Stomach (tissue), 9 donors: ENCODE measurements around the gene ARHGAP33. TPM values are rescaled to one million over a fixed set of nuclear protein-coding genes. Genes with fewer than 3 reads are reported as not detected.
A peak's percentile ranks its signal among the peaks of the same experiment; 100 is the strongest.

Experiments
- DNase-seq, 2 donors: peaks; one replicate each; pipeline versions ENCODE4 v3.0.0 to v3.0.0-alpha.2; 2013 to 2019
- H3K27ac ChIP-seq, 5 donors: fragments of 200-600 bp in 4 of 5; sonication (generic) in 4 of 5; one replicate each; pipeline ENCODE4 v1.5.1; 2013 to 2019; ENCODE audit warnings: mild to moderate bottlenecking in 1 of 5, moderate library complexity in 1 of 5
- H3K27me3 ChIP-seq, 3 donors: fragments of 200-600 bp; sonication (generic); one replicate each; pipeline ENCODE4 v1.5.1; 2017 to 2019; ENCODE audit warnings: mixed run types in 1 of 3
- H3K36me3 ChIP-seq, 4 donors: fragments of 200-600 bp; sonication (generic); 1 replicate in 3 of 4; 2 replicates in 1 of 4; pipeline ENCODE4 v1.5.1; 2016 to 2019
- H3K4me1 ChIP-seq, 4 donors: fragments of 200-600 bp; sonication (generic); one replicate each; pipeline ENCODE4 v1.5.1; 2016 to 2019
- H3K4me3 ChIP-seq, 4 donors: fragments of 200-600 bp; sonication (generic) in 3 of 4; one replicate each; pipeline ENCODE4 v1.5.1; 2016 to 2019; ENCODE audit warnings: mild to moderate bottlenecking in 1 of 4
- H3K9me3 ChIP-seq, 4 donors: fragments of 200-600 bp; sonication (generic); one replicate each; pipeline ENCODE4 v1.5.1; 2016 to 2019
- EP300 ChIP-seq: sonication (generic); formaldehyde crosslinking; IDR thresholded peaks from one replicate; pipeline ENCODE4 v1.6.1; 2017; ENCODE audit warnings: antibody characterized with exemption
- POLR2A ChIP-seq, 4 donors: fragments of 450-650 bp; IDR thresholded peaks; one replicate each; pipeline ENCODE4 v1.6.1; 2016; ENCODE audit warnings: antibody characterized with exemption in 4 of 4, control low read depth in 2 of 4, mild to moderate bottlenecking in 1 of 4, moderate library complexity in 1 of 4
- POLR2AphosphoS5 ChIP-seq, 3 donors: sonication (generic); formaldehyde crosslinking; IDR thresholded peaks; one replicate each; pipeline ENCODE4 v1.6.1; 2016; ENCODE audit warnings: antibody characterized with exemption in 3 of 3
- WGBS, 5 donors: extraction: QIAGEN DNeasy Blood & Tissue Kit in 3 of 5; methylation state at CpG; one replicate each; pipeline versions ENCODE4 v1.1.5 to v1.1.7; 2013 to 2018; 5-methylcytosine and 5-hydroxymethylcytosine counted together
- intact Hi-C: fragments of 100-400 bp; cut with DNase I; formaldehyde crosslinking; loops from one replicate; pipeline ENCODE4 v1.15.1; 2023; ENCODE audit warnings: low total_unique reads
- polyA plus RNA-seq, 3 donors: library from polyadenylated mRNA; stranded (reverse); fragments of 200-250 nt; gene quantifications; one replicate each; pipeline ENCODE4 v1.2.3, GENCODE V29; 2013
- total RNA-seq, 5 donors: library from RNA; depleted of rRNA; stranded (reverse); fragments of >200 nt; gene quantifications; one replicate each; pipeline versions ENCODE4 v1.1.0 to v1.2.3, GENCODE V29; 2014 to 2016
- TF ChIP-seq, protein P1 (sequence below), 7 experiments: fragments of 450-650 bp in 4 of 7; fragments of 200-600 bp in 3 of 7; sonication (generic) in 3 of 7; IDR thresholded peaks; one replicate each; pipeline ENCODE4 v1.5.1; 2016 to 2019; ENCODE audit warnings: antibody characterized with exemption in 7 of 7, control low read depth in 2 of 7, mild to moderate bottlenecking in 1 of 7
- donor health status: healthy with polysubstance abuse.
- donor health status: Bipolar disorder and iron deficiency.
- donor health status: healthy.

The ARHGAP33 gene
- total and polyA plus RNA-seq, 8 donors: 1.4 to 73.6 (median 12.2) TPM

DNA sequence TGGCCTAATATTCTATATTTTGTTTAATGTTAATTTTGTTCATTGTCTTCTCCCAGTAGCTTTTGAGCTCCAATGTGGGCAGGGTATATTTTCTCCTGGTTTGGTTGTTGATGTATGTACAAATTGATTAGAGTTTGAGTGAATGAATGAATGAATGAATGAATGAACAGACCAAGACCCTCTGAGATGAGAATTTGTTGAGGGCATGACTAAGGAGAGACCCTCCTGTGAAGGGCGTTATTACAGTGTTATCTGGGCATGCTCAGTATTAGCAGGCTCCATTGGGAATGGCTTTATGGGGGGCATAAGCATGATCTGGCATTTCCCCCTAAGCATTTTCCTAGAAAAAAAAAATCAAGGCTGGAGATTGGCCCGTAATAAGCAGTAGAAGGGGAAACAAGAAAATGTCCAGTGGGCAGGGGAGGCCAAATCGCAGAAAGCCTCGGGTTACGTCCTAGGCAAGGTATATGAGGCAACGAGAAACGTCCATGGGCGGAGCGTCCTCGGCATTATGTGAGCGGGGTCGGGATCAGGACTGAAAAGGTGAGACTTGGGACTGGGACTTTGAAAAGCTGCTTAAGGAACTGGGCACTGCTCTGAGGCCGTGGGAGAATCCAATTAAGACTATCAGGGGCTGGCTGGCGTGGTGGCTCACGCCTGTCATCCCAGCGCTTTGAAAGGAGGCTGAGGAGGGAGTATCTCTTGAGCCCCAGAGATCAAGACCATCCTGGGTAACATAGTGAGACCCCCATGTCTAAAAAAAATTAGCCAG lies 904 bp upstream of the ARHGAP33 start:
- WGBS, 5 donors: 25 to 55% (median 41%) methylated on average over 16 of the region's 16 CpGs
- Histone ChIP-seq H3K4me3 (peak overlapping the region; percentile 83 to 99 (median 94)), H3K4me1 (peaks cover 7 to 25% (median 21%) of the 10 kb centered on the region in 4 donors), H3K27me3 (no peaks in the 10 kb centered on the region), H3K36me3 (peaks cover 0 to 14% (median 12%) of the 10 kb centered on the region in 4 donors), H3K9me3 (no peaks in the 10 kb centered on the region), H3K27ac (no peak overlapping the region)
- TF ChIP-seq, protein P1, sequence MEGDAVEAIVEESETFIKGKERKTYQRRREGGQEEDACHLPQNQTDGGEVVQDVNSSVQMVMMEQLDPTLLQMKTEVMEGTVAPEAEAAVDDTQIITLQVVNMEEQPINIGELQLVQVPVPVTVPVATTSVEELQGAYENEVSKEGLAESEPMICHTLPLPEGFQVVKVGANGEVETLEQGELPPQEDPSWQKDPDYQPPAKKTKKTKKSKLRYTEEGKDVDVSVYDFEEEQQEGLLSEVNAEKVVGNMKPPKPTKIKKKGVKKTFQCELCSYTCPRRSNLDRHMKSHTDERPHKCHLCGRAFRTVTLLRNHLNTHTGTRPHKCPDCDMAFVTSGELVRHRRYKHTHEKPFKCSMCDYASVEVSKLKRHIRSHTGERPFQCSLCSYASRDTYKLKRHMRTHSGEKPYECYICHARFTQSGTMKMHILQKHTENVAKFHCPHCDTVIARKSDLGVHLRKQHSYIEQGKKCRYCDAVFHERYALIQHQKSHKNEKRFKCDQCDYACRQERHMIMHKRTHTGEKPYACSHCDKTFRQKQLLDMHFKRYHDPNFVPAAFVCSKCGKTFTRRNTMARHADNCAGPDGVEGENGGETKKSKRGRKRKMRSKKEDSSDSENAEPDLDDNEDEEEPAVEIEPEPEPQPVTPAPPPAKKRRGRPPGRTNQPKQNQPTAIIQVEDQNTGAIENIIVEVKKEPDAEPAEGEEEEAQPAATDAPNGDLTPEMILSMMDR (IDR thresholded peaks at IDR 0.05): no peak
- no peak for TF ChIP-seq EP300
- no peak for TF ChIP-seq POLR2A (IDR thresholded peaks at IDR 0.05)
- TF ChIP-seq POLR2AphosphoS5 (IDR thresholded peaks at IDR 0.05): no peak
- intact Hi-C loops: no loop called here
- no peak for DNase-seq

DNA sequence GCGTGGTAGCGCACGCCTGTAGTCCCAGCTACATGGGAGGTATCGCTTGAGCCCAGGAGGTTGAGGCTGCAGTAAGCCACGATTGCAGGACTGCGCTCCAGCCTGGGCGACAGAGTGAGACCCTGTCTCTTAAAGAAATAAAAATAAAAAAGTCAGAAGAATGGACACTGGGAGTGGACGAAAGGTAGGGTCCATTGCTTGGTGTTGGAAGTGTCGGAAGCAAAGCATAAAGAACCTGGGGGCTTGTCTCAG lies 392 bp upstream of the ARHGAP33 start:
- no peak for DNase-seq
- Histone ChIP-seq H3K4me1 (peaks cover 7 to 25% (median 21%) of the 10 kb centered on the region in 4 donors), H3K36me3 (peaks cover 0 to 19% (median 17%) of the 10 kb centered on the region in 4 donors), H3K27ac (no peak overlapping the region), H3K4me3 (peak overlapping the region; percentile 83 to 99 (median 94)), H3K9me3 (no peaks in the 10 kb centered on the region), H3K27me3 (no peaks in the 10 kb centered on the region)
- TF ChIP-seq, protein P1 (IDR thresholded peaks at IDR 0.05): no peak
- TF ChIP-seq EP300: no peak
- no peak for TF ChIP-seq POLR2A (IDR thresholded peaks at IDR 0.05)
- TF ChIP-seq POLR2AphosphoS5 (IDR thresholded peaks at IDR 0.05): no peak
- intact Hi-C loops: no loop called here
- WGBS, 5 donors: 9 to 40% (median 26%) methylated on average over 9 of the region's 9 CpGs

DNA sequence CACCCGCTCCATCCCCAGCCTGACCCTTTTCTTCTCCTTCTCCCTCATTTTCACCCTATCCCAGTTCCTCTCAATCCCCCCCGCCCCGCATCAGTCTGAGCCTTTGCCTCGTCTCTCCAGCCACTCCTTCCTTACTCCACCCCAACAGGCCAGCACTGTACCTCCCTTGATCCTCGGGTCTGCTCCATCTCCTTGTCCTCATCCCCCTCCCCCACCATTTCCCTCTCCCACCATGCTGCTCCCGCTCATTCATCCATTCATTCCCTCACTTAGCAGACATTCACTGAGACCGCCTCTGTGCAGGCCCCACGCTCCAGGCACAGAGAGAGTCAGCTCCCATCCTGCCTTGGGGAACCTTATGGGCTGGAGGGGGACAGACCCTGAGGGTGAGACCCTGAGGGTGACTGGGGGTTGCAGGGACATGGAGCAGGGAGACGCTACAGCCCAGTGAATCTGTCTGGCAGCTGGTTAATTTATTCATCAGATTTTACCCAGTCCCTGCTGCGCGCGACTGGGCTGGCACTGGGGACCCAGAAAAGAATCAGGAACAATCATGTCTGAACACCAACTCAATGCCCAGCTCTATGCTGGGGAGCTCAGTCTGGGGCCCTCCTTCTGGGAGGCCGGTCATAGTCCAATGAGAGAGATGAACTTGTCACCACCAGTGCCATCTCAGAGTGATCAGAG lies 881 bp downstream of the ARHGAP33 start:
- H3K4me3 ChIP-seq: peak overlapping the region; percentile 83 to 99 (median 94)
- H3K36me3 ChIP-seq: peaks cover 0 to 32% (median 29%) of the 10 kb centered on the region in 4 donors
- intact Hi-C loops: no loop called here
- no peak for DNase-seq
- TF ChIP-seq EP300: no peak
- TF ChIP-seq, protein P1 (IDR thresholded peaks at IDR 0.05): no peak
- peak overlapping the region in 1 of 5 donors; percentile 77 for H3K27ac ChIP-seq
- no peaks in the 10 kb centered on the region for H3K9me3 ChIP-seq
- H3K27me3 ChIP-seq: no peaks in the 10 kb centered on the region
- 44 to 69% (median 62%) methylated on average over 11 to 13 of the region's 13 CpGs for WGBS, 5 donors
- H3K4me1 ChIP-seq: peaks cover 7 to 25% (median 21%) of the 10 kb centered on the region in 4 donors

DNA sequence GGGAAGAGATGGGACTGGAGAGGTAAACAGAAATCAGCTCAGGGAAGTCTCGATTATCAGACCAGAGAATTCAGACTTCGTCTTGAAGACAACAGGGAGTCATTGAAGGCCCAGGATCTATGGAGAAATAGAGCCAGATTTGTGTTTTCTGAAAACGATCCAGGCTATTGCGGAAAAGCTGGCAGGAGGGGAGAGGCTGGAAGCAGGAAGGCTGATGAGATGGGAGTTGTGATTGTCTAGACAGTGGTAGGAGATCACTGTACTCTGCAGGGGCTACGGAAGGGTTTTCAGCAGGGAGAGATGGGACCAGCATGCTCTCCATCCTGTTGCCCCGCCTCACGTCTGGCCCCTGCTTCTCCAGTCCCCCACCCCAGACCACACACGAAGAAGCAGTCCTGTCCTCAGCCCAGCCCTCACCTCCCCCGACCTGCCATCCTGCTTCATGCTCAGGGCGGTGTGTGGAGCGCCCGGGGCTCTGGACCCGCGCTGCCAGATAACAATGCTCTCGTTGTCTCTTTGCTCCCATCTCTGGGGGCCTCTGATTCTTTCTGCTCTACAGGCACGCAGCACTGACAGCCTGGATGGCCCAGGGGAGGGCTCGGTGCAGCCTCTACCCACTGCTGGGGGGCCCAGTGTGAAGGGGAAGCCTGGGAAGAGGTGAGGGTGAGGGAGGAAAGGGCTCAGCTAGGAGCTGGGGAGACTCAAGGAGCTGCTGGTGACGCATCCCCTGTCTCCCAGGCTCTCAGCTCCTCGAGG lies 1.9 kb downstream of the ARHGAP33 start:
- intact Hi-C loops: no loop called here
- Histone ChIP-seq H3K4me3 (no peak overlapping the region), H3K27ac (no peak overlapping the region), H3K9me3 (no peaks in the 10 kb centered on the region), H3K27me3 (no peaks in the 10 kb centered on the region), H3K4me1 (peaks cover 7 to 25% (median 21%) of the 10 kb centered on the region in 4 donors), H3K36me3 (peaks cover 0 to 42% (median 39%) of the 10 kb centered on the region in 4 donors)
- no peak for TF ChIP-seq POLR2AphosphoS5 (IDR thresholded peaks at IDR 0.05)
- TF ChIP-seq POLR2A (IDR thresholded peaks at IDR 0.05): no peak
- TF ChIP-seq, protein P1 (IDR thresholded peaks at IDR 0.05): no peak
- no peak for TF ChIP-seq EP300
- WGBS, 5 donors: 67 to 83% (median 78%) methylated on average over 18 to 19 of the region's 19 CpGs
- no peak for DNase-seq
